GM19397 (cell line): ENCODE data around the gene CYP2C18.
"Not testable (repeated sequence)": the region's sequence is repeated elsewhere in the genome, so short reads cannot be mapped to it uniquely, and the experiment has no call there.

Experiments used
- ATAC-seq: cut with Tn5 transposase; IDR thresholded peaks from one replicate; pipeline ENCODE4 v1.9.1; 2021; ENCODE audit warnings: mild to moderate bottlenecking, moderate library complexity; ENCODE audit not compliant: unreplicated experiment

Gene CYP2C18

DNA sequence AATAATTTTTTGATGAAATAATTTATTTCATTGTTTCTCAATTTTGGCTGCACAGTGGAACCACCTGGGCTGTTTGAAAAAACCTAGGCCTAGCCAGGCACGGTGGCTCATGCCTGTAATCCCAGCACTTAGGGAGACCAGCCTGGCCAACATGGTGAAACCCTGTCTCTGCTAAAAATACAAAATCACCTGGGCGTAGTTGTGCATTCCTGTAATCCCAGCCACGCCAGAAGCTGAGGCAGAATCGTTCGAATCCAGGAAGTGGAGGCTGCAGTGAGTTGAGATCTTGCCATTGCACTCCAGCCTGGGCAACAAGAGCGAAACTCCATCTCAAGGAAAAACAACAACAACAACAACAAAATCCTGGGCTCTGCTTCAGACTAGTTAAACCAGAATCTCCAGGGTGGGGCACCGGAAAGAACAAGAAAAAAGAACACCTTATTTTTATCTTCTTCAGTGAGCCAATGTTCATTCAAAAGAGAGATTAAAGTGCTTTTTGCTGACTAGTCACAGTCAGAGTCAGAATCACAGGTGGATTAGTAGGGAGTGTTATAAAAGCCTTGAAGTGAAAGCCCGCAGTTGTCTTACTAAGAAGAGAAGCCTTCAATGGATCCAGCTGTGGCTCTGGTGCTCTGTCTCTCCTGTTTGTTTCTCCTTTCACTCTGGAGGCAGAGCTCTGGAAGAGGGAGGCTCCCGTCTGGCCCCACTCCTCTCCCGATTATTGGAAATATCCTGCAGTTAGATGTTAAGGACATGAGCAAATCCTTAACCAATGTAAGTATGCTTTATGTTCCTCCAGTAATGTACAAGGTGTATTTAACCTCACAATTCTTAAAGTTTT is at the start of gene CYP2C18:
Gene CYP2C18, plus strand, starts transcription at position 516 of the 841 bp plus-strand sequence. Its CDS starts 91 bp downstream, at position 607.
- ATAC-seq: no peak

DNA sequence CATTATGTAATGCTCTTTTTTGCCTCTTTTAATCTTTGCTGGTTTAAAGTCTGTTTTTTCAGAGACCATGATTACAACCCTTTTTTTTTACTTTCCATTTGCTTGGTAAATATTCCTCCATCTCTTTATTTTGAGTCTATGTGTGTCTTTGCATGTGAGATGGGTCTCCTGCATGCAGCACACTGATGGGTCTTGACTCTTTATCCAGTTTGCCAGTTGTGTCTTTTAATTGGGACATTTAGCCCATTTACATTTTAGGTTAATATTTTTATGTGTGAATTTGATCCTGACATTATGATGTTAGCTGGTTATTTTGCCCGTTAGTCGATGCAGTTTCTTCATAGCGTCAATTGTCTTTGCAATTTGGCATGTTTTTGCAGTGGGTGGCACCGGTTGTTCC is 45.4 kb upstream of the CYP2C18 start:
- ATAC-seq: not testable (repeated sequence)

DNA sequence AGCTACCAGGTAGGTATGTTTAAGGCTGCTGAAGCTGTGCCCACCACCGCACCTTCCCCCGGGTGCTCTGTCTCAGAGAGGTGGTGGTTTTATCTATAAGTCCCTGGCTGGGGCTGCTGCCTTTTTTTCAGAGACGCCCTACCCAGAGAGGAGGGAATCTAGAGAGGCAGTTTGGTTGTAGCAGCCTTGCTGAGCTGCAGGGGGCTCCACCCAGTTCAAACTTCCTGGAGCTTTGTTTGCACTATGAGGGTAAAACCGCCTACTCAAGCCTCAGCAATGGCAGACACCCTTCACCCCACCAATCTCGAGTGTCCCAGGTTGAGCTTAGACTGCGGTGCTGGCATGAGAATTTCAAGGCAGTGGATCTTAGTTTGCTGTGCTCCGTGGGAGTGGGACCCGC is 43.6 kb upstream of the CYP2C18 start:
- ATAC-seq: no peak

DNA sequence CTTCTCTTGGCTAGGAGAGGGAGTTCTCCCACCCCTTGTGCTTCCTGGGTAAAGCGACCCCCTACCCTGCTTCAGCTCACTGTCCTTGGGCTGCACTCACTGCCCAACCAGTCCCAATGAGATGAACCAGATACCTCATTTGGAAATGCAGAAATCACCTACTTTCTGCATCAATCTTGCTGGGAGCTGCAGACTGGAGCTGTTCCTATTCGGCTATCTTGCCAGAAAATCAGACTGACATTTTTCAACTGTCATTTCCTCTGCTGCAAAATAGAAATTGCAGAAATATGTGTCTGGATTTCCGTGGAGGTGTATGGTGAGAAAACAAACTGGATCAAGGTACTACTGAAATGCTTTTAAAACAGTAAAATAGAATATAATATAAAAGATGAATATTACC is 43.0 kb upstream of the CYP2C18 start:
- no peak for ATAC-seq

DNA sequence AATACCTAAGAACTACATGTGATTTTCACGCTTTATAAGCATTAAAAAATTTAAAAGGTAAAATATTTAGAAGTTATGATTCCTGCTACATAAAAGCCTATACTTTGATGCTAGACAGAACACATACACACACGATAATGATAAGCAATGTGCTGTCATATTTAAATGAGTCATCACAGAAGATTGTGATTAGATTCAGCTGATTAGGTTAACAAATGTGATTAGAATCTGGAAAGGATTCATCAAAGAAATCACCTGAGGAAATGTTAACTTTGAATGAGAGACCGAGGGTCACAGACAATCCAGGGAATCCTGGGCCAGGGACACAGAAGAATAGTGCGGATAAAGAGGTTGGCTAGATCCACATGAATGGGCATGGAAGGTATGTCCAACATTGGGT is 42.0 kb upstream of the CYP2C18 start:
- ATAC-seq: no peak

DNA sequence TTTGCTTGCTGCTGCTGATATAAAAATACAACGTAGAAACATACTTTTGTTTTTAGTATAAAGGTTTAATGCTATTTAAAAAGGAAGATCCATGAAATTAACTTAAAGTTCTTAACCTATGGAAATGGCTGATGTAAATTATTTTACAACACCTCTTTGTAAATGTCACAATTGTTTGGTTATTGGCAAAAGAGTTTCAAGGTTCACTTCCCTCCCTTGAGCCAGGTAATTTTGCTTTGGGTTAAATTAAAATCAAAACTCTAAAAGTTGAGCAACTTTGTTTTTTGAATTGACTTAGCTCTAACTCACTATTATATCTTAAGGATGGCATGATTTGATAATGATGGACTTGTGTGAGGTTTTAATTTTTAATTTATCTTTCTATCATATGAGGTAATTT is 39.2 kb upstream of the CYP2C18 start:
- ATAC-seq: no peak

DNA sequence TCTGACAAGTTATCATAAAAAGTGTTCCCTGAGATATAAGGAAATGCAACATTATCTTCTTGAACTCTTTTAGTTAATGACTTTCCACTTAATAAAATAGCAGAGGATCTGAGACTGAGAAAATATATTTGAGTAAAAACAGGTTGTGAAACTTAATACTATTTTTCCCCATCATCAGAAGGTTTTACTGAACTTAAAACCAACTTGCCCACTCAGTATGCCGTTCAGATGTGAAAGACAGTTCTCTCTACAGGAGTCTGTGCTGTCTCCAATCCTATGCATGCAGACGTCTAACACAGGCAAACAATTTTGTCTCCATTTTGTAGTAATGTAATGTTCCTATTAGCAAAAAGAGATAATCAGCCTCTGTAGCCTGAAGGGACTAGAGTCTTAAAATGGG is 38.2 kb upstream of the CYP2C18 start:
- no peak for ATAC-seq

DNA sequence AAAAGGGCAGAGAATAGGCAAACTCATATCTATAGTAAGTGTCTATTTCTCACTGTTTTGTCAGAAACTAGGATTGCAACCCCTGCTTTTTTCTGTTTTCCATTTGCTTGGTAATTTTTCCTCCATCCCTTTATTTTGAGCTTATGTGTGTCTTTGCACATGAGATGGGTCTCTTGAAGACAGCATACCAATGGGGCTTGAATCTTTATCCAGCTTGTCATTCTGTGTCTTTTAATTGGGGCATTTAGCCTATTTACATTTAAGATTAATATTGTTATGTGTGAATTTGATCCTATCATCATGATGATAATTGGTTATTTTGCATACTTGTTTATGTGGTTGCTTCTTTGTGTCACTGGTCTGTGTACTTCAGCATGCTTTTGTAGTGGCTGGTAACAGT is 28.3 kb upstream of the CYP2C18 start:
- ATAC-seq: not testable (repeated sequence)

DNA sequence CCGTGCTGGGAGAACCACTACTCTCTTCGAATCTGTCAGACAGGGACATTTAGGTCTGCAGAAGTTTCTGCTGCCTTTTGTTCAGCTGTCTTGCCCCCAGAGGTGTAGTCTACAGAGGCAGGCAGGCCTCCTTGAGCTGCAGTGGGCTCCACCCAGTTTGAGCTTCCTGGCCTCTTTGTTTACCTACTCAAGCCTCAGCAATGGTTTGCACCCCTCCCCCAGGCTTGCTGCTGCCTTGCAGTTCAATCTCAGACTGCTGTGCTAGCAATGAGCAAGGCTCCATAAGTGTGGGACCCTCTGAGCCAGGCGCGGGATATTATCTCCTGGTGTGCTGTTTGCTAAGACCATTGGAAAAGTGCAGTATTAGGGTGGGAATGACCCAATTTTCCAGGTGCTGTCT is 20.5 kb upstream of the CYP2C18 start:
- ATAC-seq: not testable (repeated sequence)

DNA sequence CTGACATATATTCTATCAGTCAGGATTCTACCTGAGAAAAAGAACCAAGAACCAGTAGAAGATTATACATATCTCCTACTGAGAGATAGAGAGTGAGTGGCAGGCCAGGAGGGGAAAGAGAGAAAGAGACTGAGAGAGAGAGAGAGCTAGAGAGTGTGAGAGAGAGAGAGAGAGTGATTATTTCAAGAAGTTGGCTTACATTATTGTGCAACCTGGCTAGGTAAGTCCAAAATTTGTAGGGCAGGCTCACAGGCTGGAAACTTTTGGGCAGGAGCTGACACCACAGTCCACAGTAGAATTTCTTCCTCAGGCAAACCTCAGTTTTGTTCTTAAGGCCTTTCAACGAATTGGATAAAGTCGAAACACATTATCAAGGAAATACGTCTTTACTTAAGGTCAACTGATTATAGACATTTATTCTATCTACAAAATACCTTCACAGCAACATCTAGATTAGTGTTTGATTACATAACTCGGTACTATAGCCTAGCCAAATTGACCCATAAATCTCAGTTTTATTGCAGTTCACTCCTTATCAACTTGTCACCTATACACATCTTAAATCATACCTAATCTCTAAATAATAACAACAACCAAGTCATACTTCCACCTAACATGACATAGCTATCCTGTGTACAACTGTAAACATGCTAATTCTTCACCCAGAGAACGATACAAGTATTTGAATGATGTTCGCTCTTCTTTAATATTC is 17.0 kb upstream of the CYP2C18 start:
- ATAC-seq: no peak

DNA sequence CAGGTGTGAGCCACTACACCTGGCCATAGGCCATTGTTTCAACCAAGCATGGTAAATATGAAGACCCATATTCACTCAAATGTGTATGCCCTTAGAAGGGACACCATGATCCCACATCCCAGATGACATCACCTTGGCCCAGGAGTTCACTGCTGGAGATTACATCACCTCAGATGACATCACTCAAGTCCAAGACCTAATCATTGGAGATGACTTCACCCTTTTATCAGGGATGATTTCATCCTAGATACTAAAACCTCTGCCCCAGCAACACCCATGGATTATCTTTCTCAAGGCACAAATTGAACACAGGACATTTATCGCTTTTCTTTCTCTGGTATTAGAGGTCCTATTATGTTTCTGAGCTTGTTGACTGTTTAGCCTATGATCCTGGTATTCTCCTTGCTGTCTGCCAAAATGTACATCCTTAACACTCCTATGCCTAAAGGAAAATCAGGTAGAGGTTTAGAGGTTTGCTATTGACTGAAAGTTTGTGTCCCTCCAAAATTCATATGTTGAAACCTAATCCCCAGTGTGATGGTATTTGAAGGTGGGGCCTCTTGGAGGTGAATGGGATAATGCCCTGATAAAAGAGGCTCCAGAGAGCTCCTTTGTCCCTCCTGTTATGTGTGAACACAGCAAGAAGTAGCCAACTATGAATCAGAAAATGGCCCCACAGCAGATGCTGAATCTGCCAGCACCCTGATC is 9.8 kb upstream of the CYP2C18 start:
- ATAC-seq: no peak

DNA sequence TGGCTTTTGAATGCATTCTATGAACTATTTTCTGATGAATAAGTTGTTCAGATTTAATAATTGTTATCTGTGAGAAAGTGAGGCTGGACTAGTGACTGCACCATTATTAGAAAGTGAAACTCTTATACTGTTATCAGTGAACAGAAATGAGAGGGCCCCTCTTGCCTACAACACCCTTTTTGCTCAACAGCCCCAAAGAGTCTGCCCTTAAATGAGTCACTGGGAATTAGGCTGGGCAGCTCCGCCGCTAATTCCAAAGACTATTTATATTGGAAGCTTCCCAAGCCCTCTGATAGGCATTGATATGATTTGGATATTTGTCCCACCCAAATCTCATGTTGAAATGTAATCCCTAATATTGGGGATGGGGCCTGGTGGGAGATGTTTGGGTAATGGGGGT is 7.0 kb upstream of the CYP2C18 start:
- no peak for ATAC-seq

DNA sequence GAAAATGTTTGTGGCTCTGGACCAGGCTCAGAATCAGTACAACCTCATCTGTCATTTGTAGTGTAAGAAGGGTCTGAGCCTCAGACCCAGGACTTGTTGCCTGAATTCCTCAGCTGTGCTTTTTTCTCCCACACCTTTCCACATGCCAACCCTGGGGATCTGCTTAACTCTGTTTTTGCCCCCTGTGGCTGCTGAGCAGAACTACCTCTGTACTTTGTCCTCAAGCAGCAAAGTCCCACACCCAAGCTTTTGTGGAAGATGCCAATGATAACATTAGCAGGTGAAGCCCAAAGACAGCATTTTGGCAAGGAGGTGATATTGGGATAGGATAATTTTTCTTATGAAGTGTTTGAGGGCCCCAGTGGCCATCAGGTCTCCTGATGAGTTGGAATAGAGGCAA is 5.8 kb upstream of the CYP2C18 start:
- ATAC-seq: no peak

DNA sequence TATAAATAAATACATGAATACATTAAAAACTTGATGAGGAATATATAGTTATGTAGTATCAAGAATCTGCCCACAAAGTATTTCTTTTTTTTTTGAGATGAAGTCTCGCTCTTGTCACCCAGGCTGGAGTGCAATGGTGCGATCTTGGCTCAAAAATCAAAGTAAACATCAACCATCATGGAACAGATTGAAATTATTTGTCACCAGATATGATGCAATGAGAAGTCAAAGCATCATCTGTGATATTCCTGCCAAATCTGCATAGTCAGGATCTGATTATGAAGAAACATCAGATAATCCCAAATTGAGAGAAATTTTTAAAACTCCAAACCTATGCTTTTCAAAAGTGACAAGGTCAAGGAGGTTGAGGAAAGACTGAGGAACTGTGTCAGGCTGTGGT is 5.1 kb upstream of the CYP2C18 start:
- ATAC-seq: no peak

DNA sequence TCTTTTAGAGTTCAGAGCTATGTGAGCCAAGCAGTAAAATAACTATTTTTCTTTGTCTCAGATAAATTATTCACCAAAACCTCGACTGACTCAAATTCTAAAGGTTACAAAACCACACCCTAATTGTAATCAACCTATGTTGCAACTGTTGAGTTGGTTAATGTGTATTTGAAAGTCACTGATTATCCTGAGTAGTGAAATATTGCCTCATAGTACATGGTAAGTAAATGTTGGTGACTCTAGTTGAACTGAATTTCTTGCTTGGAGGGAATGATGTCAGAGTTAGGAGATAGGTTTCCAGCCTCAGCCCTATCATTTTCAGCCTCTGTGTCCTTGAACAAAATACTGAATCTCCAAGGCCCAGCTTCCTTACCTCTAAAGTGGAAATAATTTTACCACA is 3.0 kb upstream of the CYP2C18 start:
- ATAC-seq: no peak

DNA sequence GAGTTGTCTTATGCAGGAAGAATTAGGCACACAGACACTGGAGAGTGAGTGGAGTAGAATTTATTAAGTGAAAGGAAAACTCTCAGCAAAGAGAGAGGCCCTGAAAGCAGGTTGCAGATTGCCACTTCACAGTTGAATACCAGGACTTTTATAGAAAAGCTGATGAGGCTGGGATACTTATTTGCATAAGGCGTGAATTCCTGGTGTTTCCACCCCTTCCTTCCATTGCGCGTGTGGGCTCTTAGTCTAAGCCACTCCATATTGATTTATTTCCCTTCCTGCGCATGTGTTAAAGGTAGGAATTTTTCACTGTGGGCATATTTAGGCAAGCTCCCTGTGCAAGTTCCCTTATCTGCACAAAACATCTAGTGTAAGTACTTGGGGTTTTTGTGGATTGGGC is 893 bp upstream of the CYP2C18 start:
- ATAC-seq: not testable (repeated sequence)

DNA sequence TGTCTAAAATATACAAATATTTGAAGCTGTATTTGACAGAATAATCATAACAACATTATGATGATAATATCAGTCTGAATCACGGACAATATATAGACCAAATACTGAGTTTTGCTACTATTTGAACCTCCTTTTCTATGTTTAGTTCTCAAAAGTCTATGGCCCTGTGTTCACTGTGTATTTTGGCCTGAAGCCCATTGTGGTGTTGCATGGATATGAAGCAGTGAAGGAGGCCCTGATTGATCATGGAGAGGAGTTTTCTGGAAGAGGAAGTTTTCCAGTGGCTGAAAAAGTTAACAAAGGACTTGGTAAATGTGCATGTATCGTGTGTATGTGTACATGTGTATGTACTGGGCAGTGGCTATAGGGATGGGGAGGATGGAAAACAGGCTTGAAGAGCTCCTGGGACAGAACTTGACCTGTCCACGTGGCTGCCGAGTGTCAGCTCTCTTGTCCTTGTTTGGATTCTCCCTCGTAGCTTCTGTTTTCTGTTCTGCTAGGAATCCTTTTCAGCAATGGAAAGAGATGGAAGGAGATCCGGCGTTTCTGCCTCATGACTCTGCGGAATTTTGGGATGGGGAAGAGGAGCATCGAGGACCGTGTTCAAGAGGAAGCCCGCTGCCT is 4.2 kb downstream of the CYP2C18 start:
- ATAC-seq: no peak

DNA sequence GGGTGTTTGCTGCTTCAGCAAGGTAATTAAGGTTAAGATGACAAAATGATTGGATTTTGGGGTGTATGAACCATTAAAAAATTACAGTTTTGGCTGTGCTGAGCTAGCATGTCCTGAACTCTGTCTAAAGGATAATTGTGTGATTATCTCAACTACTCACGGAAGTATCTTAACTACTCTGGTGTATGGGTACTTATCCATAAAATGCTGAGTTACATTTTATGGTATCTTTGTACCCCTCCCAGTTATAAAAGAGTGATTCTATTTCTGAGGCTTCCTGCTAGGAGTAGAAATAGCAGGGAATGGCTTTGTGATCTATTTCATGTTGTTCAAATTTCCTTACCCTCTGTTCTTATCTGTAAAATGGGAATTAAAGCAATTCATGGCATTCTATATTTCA is 22.6 kb downstream of the CYP2C18 start:
- no peak for ATAC-seq

DNA sequence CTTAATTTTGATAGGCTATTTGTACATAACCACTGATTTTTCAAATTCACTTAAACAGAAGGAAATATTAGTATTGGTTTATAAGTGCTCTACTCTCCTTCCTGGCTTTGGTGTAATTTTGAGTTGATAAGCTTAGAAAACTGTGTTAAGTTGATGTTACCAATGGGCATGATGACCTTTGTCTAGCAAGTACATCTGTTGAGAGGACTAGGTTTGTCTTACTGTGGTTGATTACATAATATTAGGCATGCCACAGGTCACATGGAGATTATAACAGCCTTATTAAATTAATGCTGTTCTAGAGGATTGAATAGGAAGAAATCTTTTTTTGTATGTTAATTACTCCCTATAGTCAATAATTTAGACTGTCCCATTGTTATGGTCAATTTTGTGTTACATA is 27.0 kb downstream of the CYP2C18 start:
- ATAC-seq: no peak

DNA sequence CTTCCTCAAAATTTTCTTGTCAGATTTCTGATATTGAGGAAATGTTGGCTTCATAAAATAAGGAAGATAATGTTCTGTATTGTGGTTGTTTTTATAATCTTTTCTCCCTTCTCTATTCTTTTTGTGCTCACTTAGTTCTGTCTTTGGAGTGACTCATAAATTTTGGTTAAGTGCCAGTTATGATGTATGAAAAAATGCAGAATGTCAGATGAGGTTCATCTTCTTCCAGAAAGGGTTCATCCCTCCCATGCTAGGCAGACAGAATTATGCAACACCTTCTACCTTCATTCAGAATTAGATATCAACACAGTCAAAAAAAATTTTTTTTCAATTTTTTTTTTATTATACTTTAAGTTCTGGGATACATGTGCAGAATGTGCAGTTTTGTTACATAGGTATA is 42.3 kb downstream of the CYP2C18 start:
- ATAC-seq: no peak

DNA sequence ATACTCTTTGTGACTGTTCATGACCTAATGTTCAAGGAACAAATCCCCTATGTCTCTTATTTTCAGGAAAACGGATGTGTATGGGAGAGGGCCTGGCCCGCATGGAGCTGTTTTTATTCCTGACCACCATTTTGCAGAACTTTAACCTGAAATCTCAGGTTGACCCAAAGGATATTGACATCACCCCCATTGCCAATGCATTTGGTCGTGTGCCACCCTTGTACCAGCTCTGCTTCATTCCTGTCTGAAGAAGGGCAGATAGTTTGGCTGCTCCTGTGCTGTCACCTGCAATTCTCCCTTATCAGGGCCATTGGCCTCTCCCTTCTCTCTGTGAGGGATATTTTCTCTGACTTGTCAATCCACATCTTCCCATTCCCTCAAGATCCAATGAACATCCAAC is 51.7 kb downstream of the CYP2C18 start:
- ATAC-seq: no peak
